Neural progenitor cell (in vitro differentiated cells): ENCODE results near the gene WDR86. TPM values are rescaled to one million over a fixed set of nuclear protein-coding genes. Genes with fewer than 3 reads are reported as not detected.
A peak's percentile ranks its signal among the peaks of the same experiment; 100 is the strongest.

Experiments
- DNase-seq: peaks from one replicate; pipeline ENCODE4 v3.0.0-alpha.2; 2016; ENCODE audit warnings: low spot score
- H2AFZ ChIP-seq: fragments of 200-600 bp; sonication (generic); replicated peaks from 2 replicates; pipeline ENCODE4 v1.6.1; 2016; ENCODE audit warnings: antibody characterized with exemption
- H3F3A ChIP-seq: fragments of 200-600 bp; sonication (generic); 2 replicates; pipeline ENCODE4 v1.6.1; 2016; ENCODE audit warnings: antibody characterized with exemption, low read depth
- H3K27ac ChIP-seq: fragments of 200-600 bp; sonication (generic); 2 replicates; pipeline ENCODE4 v1.5.1; 2016; ENCODE audit warnings: mild to moderate bottlenecking
- H3K27me3 ChIP-seq: fragments of 200-600 bp; sonication (generic); 2 replicates; pipeline ENCODE4 v1.6.1; 2016; ENCODE audit warnings: mild to moderate bottlenecking, moderate library complexity
- H3K36me3 ChIP-seq: fragments of 200-600 bp; sonication (generic); 2 replicates; pipeline ENCODE4 v1.5.1; 2016
- H3K4me1 ChIP-seq: fragments of 200-600 bp; sonication (generic); 2 replicates; pipeline ENCODE4 v1.6.1; 2016; ENCODE audit warnings: mixed run types
- H3K4me2 ChIP-seq: fragments of 200-600 bp; sonication (generic); 2 replicates; pipeline ENCODE4 v1.6.1; 2016
- H3K4me3 ChIP-seq: fragments of 200-600 bp; sonication (generic); 2 replicates; pipeline ENCODE4 v1.5.1; 2016
- H3K79me2 ChIP-seq: fragments of 200-600 bp; sonication (generic); 2 replicates; pipeline ENCODE4 v1.6.1; 2016; ENCODE audit warnings: low read depth
- H3K9ac ChIP-seq: fragments of 200-600 bp; sonication (generic); 2 replicates; pipeline ENCODE4 v1.6.1; 2016
- H3K9me3 ChIP-seq: fragments of 200-600 bp; sonication (generic); 2 replicates; pipeline ENCODE4 v1.5.1; 2016; ENCODE audit warnings: low read depth
- H4K20me1 ChIP-seq: fragments of 200-600 bp; sonication (generic); 2 replicates; pipeline ENCODE4 v1.6.1; 2016; ENCODE audit warnings: low read depth
- H3K27ac Mint-ChIP-seq: 3 replicates; pipeline ENCODE4 v1.8.0; 2021; ENCODE audit warnings: mixed read lengths
- H3K27me3 Mint-ChIP-seq: 2 replicates; pipeline ENCODE4 v1.8.0; 2022; ENCODE audit warnings: low read depth, mild to moderate bottlenecking, inconsistent platforms, moderate library complexity, mixed read lengths; ENCODE audit not compliant: insufficient read depth
- H3K36me3 Mint-ChIP-seq: 3 replicates; pipeline ENCODE4 v1.8.0; 2021; ENCODE audit warnings: mixed read lengths
- H3K4me1 Mint-ChIP-seq: 3 replicates; pipeline ENCODE4 v1.8.0; 2021; ENCODE audit warnings: mixed read lengths
- H3K4me3 Mint-ChIP-seq: 3 replicates; pipeline ENCODE4 v1.8.0; 2021; ENCODE audit warnings: mild to moderate bottlenecking, moderate library complexity, mixed read lengths
- H3K9me3 Mint-ChIP-seq: 3 replicates; pipeline ENCODE4 v1.8.0; 2020; ENCODE audit warnings: mixed read lengths
- EZH2 ChIP-seq: fragments of 200-600 bp; sonication (generic); IDR thresholded peaks from 2 replicates; pipeline ENCODE4 v1.6.1; 2017; ENCODE audit warnings: antibody characterized with exemption, mild to moderate bottlenecking, moderate library complexity
- EZH2phosphoT487 ChIP-seq: fragments of 200-600 bp; sonication (generic); IDR thresholded peaks from 2 replicates; pipeline ENCODE4 v1.6.1; 2017; ENCODE audit warnings: antibody characterized with exemption
- total RNA-seq: library from RNA; depleted of rRNA; stranded (reverse); fragments of >200 nt; gene quantifications from 2 replicates; pipeline ENCODE4 v1.2.3, GENCODE V29; 2015; ENCODE audit warnings: low replicate concordance
- TF ChIP-seq, protein P1 (sequence below): fragments of 200-600 bp; sonication (generic); IDR thresholded peaks from 2 replicates; pipeline ENCODE4 v1.5.1; 2017; ENCODE audit warnings: antibody characterized with exemption, mild to moderate bottlenecking

The WDR86 gene
- total RNA-seq, 1 donor from 2014 or later = 15.0 TPM

DNA sequence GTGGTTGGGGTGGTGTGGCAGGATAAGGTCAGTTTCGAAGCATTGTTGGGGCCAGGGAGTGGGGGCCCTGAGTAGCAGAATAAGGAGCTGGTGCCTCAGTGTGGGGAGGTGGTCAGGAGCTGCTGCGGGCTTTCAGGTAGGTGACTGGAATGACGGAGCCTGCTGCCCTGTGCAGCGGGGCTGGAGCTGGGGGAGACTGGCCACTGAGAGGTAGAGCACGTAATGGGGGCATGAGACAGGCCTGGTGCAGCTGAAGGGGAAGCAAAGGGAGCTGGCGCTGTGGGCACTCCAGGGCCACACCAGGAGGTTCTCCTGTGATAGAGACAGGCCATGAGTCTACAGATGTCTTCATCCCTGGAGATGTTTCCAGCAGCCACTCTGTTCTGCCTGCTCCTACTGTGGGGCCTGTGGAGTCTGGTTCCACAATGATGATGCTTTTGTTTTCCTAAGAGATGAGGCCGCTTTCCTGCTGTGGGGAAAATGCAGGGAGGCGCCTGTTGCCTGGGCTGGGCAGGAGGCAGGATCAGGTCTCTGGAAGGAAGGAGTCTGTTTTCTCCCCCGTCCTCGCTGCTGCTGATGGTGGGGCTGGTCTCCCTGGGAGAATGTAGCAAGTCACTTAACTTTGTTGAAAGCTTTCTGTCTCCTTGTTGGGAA is 37.1 kb downstream of the WDR86 start:
- TF ChIP-seq, protein P1, sequence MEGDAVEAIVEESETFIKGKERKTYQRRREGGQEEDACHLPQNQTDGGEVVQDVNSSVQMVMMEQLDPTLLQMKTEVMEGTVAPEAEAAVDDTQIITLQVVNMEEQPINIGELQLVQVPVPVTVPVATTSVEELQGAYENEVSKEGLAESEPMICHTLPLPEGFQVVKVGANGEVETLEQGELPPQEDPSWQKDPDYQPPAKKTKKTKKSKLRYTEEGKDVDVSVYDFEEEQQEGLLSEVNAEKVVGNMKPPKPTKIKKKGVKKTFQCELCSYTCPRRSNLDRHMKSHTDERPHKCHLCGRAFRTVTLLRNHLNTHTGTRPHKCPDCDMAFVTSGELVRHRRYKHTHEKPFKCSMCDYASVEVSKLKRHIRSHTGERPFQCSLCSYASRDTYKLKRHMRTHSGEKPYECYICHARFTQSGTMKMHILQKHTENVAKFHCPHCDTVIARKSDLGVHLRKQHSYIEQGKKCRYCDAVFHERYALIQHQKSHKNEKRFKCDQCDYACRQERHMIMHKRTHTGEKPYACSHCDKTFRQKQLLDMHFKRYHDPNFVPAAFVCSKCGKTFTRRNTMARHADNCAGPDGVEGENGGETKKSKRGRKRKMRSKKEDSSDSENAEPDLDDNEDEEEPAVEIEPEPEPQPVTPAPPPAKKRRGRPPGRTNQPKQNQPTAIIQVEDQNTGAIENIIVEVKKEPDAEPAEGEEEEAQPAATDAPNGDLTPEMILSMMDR = no peak
- TF ChIP-seq EZH2 (no peak), EZH2phosphoT487 (no peak)
- Mint-ChIP-seq H3K27ac (peak overlapping the region; percentile 38), H3K4me3 (no peak overlapping the region), H3K27me3 (peaks cover 2% of the 10 kb centered on the region), H3K4me1 (peaks cover 22% of the 10 kb centered on the region), H3K9me3 (no peaks in the 10 kb centered on the region), H3K36me3 (peaks cover 16% of the 10 kb centered on the region)
- H3F3A ChIP-seq = peaks cover 13% of the 10 kb centered on the region
- H3K4me2 ChIP-seq = peak overlapping the region; percentile 19
- no peaks in the 10 kb centered on the region for H3K27me3 ChIP-seq
- H3K36me3 ChIP-seq = no peaks in the 10 kb centered on the region
- H3K4me1 ChIP-seq = peaks cover 14% of the 10 kb centered on the region
- DNase-seq = peak; percentile 47
- no peak overlapping the region for H3K4me3 ChIP-seq
- no peak overlapping the region for H3K27ac ChIP-seq
- no peaks in the 10 kb centered on the region for H3K9me3 ChIP-seq
- no peak overlapping the region for H2AFZ ChIP-seq
- peaks cover 17% of the 10 kb centered on the region for H4K20me1 ChIP-seq
- H3K79me2 ChIP-seq = no peaks in the 10 kb centered on the region
- no peak overlapping the region for H3K9ac ChIP-seq

DNA sequence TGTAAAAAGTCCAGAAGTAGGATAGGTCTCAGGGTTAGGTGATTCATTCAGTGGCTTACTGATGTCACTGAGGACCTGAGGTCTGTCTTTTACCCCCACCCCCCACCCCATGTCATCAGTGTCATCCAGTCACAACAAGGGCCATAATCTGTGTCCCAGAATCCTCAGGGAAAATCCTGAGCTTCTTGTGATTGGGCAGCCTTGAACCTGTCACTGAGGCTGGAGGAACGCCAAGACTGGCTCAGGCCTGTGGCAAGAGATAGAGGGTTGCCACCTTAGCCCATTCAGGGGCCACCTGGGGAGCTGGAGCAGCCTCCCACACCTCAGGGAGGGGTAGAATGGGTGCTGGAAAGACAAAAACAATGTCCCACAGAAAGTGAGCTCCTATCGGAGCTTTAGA is 38.6 kb downstream of the WDR86 start:
- H4K20me1 ChIP-seq = peaks cover 17% of the 10 kb centered on the region
- TF ChIP-seq, protein P1 = no peak
- TF ChIP-seq EZH2 = no peak
- TF ChIP-seq EZH2phosphoT487 = no peak
- H3K27me3 ChIP-seq = no peaks in the 10 kb centered on the region
- Mint-ChIP-seq H3K27ac (no peak overlapping the region), H3K36me3 (peaks cover 12% of the 10 kb centered on the region), H3K4me1 (peaks cover 22% of the 10 kb centered on the region), H3K27me3 (peaks cover 3% of the 10 kb centered on the region), H3K9me3 (no peaks in the 10 kb centered on the region), H3K4me3 (no peak overlapping the region)
- no peaks in the 10 kb centered on the region for H3K79me2 ChIP-seq
- DNase-seq = no peak
- H3F3A ChIP-seq = peaks cover 15% of the 10 kb centered on the region
- H3K4me3 ChIP-seq = no peak overlapping the region
- H3K27ac ChIP-seq = no peak overlapping the region
- H3K36me3 ChIP-seq = no peaks in the 10 kb centered on the region
- H3K9ac ChIP-seq = no peak overlapping the region
- H3K4me2 ChIP-seq = no peak overlapping the region
- H3K4me1 ChIP-seq = peaks cover 14% of the 10 kb centered on the region
- H2AFZ ChIP-seq = no peak overlapping the region
- no peaks in the 10 kb centered on the region for H3K9me3 ChIP-seq

DNA sequence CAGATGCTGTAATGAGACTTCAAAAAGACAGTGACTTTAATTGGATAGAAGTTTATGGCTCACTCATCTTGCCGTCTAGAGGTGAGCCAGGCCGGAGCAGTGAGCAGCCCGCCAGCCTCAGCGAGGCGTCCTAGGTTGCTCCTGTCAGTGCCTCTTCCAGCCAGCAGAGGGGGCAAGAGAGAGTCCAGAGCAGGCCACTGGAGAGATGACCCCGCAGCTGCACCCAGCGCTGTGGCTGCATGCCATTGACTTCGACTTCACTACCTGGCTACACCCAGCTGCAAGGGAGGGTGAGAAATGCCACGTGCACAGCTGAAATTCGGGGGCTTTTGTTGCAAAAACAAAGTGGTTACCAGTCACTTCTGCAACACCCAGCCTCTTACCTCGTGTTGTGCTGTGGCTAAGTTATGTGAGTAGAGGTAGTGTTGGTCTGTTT is 41.7 kb downstream of the WDR86 start:
- peak; percentile 88 for DNase-seq
- Histone ChIP-seq H3K27ac (no peak overlapping the region), H3K4me2 (no peak overlapping the region), H3K9me3 (no peaks in the 10 kb centered on the region), H3K4me3 (no peak overlapping the region), H3F3A (peaks cover 18% of the 10 kb centered on the region), H4K20me1 (peaks cover 15% of the 10 kb centered on the region), H3K36me3 (no peaks in the 10 kb centered on the region), H3K4me1 (peaks cover 11% of the 10 kb centered on the region), H2AFZ (no peak overlapping the region), H3K27me3 (no peaks in the 10 kb centered on the region), H3K9ac (no peak overlapping the region), H3K79me2 (no peaks in the 10 kb centered on the region)
- no peaks in the 10 kb centered on the region for H3K9me3 Mint-ChIP-seq
- H3K4me3 Mint-ChIP-seq = no peak overlapping the region
- H3K27ac Mint-ChIP-seq = no peak overlapping the region
- H3K36me3 Mint-ChIP-seq = peaks cover 16% of the 10 kb centered on the region
- peaks cover 19% of the 10 kb centered on the region for H3K4me1 Mint-ChIP-seq
- TF ChIP-seq EZH2 (no peak), EZH2phosphoT487 (no peak)
- TF ChIP-seq, protein P1 = peak; percentile 90
- peaks cover 3% of the 10 kb centered on the region for H3K27me3 Mint-ChIP-seq
